GM19193 (cell line): Measurements from ENCODE around the gene NTPCR.

Experiments used
- POLR2A ChIP-seq: IDR thresholded peaks from 4 replicates; pipeline ENCODE4 v1.6.1; 2011; ENCODE audit not compliant: insufficient read depth, insufficient read length; ENCODE audit errors: extremely low read depth

Gene NTPCR

DNA sequence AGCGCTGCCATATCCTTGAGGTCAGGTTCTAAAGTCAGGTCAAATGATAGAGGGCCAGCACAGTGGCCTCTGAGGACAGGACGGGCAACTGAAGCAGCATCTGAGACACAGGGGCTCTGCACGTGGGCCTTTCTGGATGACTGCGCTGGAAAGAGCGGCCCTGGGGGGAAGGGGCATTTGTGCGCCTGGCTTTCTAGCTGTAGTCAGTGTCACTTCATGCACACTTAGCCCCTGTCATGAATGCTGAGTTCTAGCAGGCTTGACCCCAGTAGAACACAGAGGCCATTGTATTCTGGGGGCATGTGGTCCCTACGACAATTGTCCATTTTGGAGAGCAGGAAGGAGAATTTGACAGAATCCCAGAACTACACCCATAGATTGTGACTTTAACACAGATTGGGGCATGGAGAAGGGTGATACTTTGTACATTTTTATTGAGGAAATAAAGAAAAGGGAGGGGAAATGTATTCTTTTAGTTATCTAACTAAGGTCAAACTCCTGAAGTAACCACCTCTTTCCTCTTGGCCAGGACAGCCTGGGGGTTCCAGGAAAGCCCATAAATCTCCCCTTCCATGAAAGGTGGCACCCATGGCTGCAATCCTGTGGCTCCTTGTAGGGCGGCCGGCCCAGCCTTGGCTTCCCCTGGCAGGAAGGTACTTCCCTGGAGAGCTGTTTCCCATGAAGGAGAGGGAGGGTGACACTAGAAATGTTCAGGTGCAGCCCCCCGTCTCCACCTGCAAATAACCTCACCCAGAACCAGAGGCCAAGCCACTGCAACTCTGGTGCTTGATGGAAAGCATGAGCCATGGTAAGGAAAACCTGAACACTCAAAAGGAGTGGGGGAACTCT is 34.4 kb downstream of the NTPCR start:
- TF ChIP-seq POLR2A, result no peak

DNA sequence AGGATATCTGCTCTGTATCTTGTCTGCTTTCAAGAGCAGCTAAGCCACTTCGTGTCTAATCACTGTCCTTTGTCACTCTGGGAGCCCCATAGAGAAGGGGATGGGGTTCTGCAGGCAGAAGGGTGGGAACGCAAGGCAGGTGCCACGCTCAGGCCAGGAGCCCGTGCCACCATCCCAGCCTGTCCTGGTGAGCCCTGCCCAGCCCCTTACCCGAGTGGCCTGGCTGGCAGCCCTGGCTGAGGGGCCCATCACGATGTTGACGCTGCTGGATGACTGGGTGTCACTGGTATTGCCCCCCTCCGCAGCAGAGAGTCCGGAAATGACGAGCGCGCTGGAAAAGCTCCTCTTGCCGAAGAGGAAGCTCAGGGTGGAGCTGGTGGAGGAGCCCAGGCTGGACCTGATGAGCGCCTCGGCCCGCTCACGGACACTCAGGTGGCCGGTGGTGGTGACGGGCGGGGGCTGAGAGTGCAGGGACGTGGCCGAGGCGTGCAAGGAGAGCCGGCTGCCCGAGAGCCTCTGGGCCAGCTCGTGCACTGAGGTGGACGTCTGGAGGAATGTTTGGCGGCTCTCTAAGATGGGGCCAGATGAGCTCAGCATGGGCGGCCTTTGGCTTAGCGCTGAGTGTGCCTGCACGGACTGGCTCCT is 35.6 kb downstream of the NTPCR start:
- TF ChIP-seq POLR2A, result no peak

DNA sequence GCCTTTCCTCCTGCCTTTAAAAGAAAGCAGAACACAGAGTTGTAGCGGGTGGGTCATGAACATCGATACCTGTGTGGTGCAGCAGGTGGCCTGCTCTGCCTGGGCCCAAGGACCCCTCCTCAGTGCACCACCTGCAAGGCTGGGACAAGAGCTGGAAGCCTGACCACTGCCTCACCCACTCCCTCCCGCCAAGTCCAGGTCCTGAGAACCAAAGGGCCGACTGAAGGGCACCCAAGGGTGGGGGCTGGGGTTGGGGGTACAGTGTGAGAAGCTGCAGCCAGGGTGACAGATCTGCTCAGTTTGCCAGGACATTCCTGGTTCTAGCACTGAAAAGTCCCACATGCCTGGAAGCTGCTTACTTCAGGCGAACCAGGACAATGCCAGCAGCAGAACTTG is 36.1 kb downstream of the NTPCR start:
- TF ChIP-seq POLR2A, result no peak

DNA sequence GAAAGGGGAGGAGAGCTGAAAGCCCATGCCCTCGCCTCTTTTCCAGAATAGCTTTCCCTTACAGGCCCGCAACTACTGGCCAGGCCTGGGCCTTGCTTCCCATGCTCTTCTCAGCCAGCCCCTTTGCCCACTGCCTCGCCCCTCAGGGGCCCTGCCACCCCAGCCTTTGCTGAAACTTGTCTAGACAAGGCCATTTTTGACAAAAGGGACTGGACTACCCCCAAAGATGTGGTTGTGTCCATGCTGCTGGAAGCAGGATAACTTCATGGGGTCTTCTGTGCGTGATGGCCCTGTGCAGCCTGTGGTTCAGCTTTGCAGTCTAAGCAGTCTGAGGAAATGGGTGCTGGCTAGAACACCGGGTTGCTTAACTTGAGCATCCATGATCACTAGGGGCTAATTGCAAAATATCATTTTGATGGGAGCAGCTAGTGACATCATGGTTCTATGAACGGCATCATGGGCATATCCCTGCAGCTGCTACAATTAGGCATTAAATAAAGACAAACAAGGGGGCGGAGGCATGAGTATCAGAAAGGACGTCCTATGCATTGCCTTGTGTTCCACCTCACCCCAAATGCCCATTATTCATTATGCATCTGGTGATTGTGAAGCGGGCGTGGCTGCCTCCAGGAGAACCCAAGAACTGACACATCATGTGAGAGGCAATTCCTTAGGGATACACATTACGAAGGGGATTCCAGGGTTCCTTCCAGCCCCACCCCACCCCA is 36.8 kb downstream of the NTPCR start:
- no peak for TF ChIP-seq POLR2A

DNA sequence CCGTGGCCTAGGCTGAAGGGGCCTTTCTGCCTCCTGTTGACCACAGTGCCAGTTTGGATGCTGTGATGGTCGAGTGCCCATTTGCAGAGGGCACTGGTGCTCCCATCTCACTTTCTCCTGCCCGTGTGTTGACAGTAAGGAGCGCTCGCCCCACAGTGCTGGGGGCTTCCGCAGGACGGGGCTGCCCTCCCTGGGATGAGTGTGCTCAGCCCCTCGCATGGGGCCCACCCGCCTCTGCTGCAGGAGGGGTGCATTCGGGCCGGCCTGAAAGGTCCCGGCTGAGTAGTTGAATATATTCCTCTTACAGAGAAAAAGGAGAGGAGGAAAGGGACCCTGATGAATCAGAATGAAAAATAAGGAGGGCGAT is 37.3 kb downstream of the NTPCR start:
- TF ChIP-seq POLR2A, result no peak

DNA sequence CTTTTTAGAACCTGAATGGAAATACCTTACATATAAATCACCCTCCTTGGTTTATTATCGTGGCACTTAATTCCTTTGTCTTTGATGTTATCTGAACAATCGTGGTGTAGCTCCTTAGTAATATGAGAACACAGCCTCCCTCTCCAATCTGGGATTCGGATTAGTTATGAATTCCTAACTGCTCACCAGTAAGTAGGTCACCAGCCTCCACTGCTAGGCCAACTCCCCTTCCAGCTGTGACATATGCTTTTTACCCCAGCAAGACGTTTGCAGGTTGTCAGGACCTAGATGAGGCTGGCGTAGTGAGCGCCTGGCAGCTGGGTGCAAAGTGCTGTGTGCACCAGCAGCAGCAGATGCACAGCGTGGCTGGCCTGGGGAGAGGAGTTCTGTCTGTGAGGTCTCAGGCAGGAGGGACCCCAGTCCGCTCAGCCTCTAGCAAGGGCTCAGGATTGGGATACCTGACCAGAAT is 38.2 kb downstream of the NTPCR start:
- TF ChIP-seq POLR2A, result no peak

DNA sequence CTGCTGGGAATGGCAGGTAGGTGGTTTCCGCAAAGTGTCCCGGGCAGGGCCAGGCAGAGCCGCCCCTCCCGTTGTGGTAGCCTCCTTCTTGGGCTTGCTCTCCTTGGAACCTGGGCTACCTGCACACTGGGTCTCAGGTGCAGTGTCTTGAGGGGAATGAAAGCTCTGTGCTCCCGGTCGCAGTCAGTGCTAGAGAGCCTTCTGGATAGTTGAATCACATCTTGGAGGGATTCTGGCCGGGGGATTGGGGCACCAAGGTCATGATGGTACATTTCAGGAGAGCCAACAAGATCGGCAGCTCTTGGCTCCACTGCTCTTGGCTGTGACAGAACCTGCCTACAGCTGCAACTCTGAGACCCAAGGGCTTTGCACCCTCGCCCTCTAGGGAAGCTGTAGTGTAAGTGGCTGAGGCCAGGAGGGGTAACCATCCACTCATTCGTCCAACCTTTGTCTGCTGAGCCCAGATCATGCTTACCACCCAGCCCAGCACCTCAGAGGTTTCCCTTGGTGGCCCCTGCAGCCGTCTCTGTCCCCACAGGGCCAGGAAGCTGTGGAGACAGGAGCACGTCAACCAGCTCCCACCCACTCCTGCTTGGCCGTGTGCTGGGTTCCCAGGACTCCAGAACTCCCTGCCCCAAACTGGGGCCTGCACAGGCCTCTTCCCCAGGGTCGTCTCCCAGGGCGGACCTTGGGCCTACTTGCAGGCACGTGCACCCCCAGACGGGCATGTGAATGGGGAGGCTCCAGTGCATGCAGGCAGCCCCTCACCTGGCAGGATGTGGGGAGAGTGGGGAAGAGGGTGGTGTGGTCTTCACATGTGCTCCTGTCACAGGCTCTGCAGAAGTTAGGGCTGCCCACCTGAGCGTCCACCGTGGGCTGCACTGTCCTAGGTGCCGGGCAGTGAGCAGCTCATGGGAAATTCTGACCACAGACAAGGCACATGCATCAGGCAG is 40.0 kb downstream of the NTPCR start:
- TF ChIP-seq POLR2A, result no peak

DNA sequence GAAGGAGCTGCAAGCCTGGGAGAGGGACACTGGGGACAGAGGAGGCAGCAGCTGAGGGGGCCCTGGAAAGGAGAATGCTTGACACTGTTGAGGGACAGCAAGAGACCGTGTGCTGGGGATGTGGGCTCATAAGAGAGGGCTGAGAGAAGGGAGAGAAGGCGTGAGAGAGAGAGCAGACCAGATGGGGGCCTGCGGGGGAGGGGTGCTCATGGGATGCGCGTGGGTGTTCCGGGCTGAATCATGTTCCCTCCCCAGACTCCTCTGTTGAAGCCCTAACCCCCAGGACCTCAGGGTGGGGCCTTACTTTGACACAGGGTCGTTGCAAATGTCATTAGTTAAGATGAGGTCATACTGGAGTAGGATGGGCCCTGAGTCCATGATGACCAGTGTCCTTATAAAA is 40.8 kb downstream of the NTPCR start:
- TF ChIP-seq POLR2A, result no peak

DNA sequence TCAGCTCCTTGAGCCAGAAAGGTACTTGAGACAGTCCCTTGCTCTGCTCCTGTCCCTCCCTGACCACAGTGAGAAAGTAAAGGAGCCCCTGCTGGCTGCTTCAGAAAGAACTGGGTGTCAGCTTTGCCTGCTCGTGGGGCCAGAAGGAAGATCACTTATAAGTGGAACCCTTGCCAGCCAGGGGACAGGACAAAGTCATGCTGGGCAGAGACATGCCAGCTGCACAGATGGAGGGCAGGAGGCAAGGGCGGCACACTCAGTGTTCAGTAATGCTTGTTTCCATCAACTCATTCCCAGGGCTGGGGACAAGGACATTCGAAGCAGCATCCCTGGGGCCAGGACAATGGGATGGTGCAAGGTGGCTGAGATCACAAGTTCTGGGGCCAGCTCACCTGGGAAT is 41.8 kb downstream of the NTPCR start:
- no peak for TF ChIP-seq POLR2A

DNA sequence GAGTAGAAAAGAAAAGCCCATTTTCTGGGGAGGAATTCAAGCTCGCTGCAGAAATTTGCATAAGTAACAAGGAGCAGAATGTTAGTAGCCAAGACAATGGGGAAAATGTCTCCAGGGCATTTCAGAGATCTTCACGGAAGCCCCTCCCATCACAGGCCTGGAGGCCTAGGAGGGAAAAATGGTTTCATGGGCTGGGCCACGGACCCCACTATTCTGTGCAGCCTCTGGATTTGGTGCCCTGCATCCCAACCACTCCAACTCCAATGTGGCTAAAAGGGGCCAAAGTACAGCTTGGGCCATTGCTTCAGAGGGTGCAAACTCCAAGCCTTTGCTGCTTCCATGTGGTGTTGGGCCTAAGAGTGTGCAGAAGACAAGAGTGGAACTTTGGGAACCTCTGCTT is 43.1 kb downstream of the NTPCR start:
- no peak for TF ChIP-seq POLR2A

DNA sequence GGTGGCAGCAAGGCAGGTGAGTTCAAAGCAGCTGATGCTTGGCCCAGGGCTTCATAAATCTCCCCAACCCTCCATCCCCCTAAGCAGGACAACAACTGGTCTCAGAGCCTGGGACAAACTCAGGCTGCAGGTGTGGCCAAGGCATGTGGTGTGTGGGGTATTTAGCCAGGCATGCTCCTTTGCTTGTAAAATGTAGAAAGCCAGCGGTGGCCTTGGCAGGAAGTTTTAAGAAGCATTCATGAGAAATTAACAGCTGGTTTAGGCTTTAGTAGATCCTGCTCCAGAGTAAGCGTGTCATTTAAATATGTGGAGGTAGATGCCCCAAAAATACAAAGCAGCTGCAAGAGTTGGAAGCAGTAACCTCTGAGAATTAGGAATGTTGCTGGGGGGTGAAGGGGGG is 44.8 kb downstream of the NTPCR start:
- TF ChIP-seq POLR2A, result no peak

DNA sequence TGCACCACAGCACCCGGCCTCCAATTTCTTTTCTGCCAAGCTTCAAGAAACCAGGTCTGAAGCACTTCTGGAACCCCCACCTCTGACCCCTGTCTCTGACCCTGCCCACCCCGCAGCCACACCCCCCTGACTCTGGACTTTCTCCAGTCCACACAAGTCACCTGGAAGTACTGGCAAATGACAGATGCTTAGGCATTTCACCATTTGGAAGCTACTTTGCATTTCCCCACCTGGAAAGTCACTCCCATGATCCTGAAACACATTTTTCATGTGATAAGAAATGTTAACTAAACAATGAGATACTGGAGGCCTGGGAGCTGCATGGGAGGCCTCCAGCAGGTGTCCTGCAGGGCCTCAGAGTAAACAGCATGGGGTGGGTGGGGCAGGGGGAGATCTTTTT is 45.7 kb downstream of the NTPCR start:
- no peak for TF ChIP-seq POLR2A

DNA sequence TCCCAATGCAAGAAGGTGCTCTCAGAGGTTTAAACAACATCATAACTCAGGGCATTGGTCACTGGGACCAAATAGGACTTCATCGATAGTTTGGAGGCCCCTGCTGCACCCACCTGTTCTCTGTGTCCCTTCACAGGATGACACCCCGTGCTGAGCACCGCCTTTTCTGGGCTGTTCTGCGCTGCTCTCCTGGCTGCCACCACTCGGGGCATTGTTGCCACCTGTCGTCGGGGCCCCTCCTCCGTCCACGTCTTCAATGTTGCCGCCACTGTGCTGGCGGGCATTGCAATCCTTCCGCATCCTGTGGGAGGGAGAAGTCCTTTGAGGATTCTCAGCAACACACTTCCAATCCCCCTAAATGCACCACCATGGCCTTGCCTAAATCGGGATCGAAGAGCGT is 47.7 kb downstream of the NTPCR start:
- TF ChIP-seq POLR2A, result no peak

DNA sequence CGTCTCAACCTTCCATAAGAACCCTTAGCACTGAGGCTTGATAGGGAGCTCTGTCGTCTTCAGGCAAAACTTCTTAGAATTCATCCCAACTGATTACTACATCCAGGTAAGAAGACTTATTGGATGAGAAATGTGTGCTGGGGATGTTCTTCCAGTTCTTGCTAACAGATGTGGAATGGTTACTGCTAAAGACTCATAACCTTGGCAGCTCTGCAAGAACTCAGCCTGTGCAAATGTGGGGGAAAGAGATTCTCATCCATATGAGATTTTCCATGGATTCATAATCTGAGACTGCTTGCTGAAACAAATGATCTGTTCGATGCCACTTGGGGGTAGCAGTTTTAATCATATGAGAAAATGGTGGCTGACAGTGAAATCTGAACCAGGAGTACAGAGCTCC is 48.2 kb downstream of the NTPCR start:
- TF ChIP-seq POLR2A, result no peak
